Neural cell (in vitro differentiated cells): ENCODE data around the gene TOMM40.
"Not testable (repeated sequence)": the region's sequence is repeated elsewhere in the genome, so short reads cannot be mapped to it uniquely, and the experiment has no call there.

Source experiments
- CTCF ChIP-seq: fragments of 450-650 bp; IDR thresholded peaks from 2 replicates; pipeline ENCODE4 v1.5.1; 2014; ENCODE audit warnings: antibody characterized with exemption, mild to moderate bottlenecking, moderate library complexity; ENCODE audit not compliant: poor library complexity, severe bottlenecking
- EP300 ChIP-seq: fragments of 450-650 bp; conservative IDR thresholded peaks from 2 replicates; pipeline ENCODE4 v1.6.1; 2014; ENCODE audit warnings: antibody characterized with exemption, mild to moderate bottlenecking, moderate library complexity; ENCODE audit not compliant: poor library complexity, severe bottlenecking
- EZH2 ChIP-seq: fragments of 200-600, 300-800 bp; shearing (Covaris generic), sonication (generic); IDR thresholded peaks from 2 replicates; pipeline ENCODE4 v1.6.1; 2014; ENCODE audit warnings: antibody characterized with exemption, low read length, borderline replicate concordance, mild to moderate bottlenecking; ENCODE audit not compliant: insufficient read depth, poor library complexity, severe bottlenecking
- MXI1 ChIP-seq: fragments of 450-650 bp; conservative IDR thresholded peaks from 2 replicates; pipeline ENCODE4 v1.6.1; 2014; ENCODE audit warnings: antibody characterized with exemption, mild to moderate bottlenecking; ENCODE audit not compliant: poor library complexity, severe bottlenecking
- POLR2AphosphoS5 ChIP-seq: IDR thresholded peaks from 2 replicates; pipeline ENCODE4 v1.6.1; 2012
- SMC3 ChIP-seq: fragments of 450-650 bp; conservative IDR thresholded peaks from 2 replicates; pipeline ENCODE4 v1.6.1; 2014; ENCODE audit warnings: antibody characterized with exemption, mild to moderate bottlenecking, moderate library complexity; ENCODE audit not compliant: poor library complexity
- TAF1 ChIP-seq: IDR thresholded peaks from 2 replicates; pipeline ENCODE4 v1.6.1; 2012; ENCODE audit warnings: low read depth

GRCh38 chr19:44882619-44883397 is 8.2 kb upstream of the TOMM40 start:
- not testable (repeated sequence) for TF ChIP-seq CTCF, MXI1, SMC3, EP300, TAF1, EZH2, POLR2AphosphoS5
